Erythroblast (primary cell): Measurements from ENCODE around the gene ANO9.

Experiments used
- GATA1 ChIP-seq: IDR thresholded peaks from 2 replicates; pipeline ENCODE4 v1.6.1; 2011; ENCODE audit warnings: low read depth, mild to moderate bottlenecking, control low read depth, low read length, moderate library complexity
- POLR2A ChIP-seq: IDR thresholded peaks from 2 replicates; pipeline ENCODE4 v1.6.1; 2011; ENCODE audit warnings: mild to moderate bottlenecking, low read length

- TF ChIP-seq POLR2A (no peak), GATA1 (no peak)
Observed at GRCh38 chr11:433111-433510, 8.7 kb downstream of the ANO9 start.
